ENCODE measurements around the gene CTDP1. TPM values are rescaled to one million over a fixed set of nuclear protein-coding genes. Genes with fewer than 3 reads are reported as not detected.

The CTDP1 gene
- total and polyA plus RNA-seq, 9 of the 15 experiments (the other 6 are each of a cell fraction or from before 2014, with no cell fraction given), result 0.07 to 19.2 (median 4.0) TPM

DNA sequence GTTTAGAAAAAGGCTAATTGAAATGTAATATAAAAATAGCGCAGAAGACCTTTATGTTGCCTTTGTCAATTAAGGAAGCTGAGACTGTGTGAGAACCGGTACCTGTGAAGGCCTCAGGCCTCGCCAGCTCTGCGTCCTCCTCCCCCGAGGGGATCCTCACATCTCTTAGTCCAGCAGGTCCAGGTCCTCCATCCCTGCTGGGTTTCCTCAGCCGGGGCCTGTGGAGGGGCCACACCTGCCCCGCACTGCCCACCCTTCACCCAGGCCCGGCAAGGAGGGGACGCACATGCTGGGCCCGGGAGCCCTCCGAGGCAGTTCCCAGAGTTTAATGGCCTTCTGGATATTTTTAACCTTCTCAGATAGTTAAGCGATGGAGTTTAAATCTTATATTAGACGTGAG lies 121.6 kb downstream of the CTDP1 start:
- H2AFZ ChIP-seq (ENCODE audit: low read depth, low read length), result no peak overlapping the region
- in situ Hi-C loops (cut with MboI) (no loop called here), intact Hi-C loops (cut with micrococcal nuclease) (no loop called here)
- H3K9ac ChIP-seq (ENCODE audit: insufficient read depth in 1 of 2, low read depth in 2 of 2, low read length in 2 of 2), result no peak overlapping the region
- POLR2A ChIA-PET, result no interaction called here
- no peaks in the 10 kb centered on the region for H3K36me3 ChIP-seq (ENCODE audit: control insufficient read depth, insufficient read depth, low read length)
- no peak overlapping the region for H3K27ac ChIP-seq (ENCODE audit: extremely low read depth, low read depth, low read length)
- H3K9me3 ChIP-seq (replicated peaks; ENCODE audit: control insufficient read depth, insufficient read depth, low read depth, low read length), result no peaks in the 10 kb centered on the region
- BruUV-seq (replicated peaks), result no TSS peak
- no peaks in the 10 kb centered on the region for H4K20me1 ChIP-seq (replicated peaks; ENCODE audit: control insufficient read depth, insufficient read depth, low read length)
- no peak overlapping the region for H3K4me3 ChIP-seq
- CTCF ChIA-PET (ENCODE audit: low intra/inter-chr PET ratio), result no interaction called here
- H3K27me3 ChIP-seq (ENCODE audit: control insufficient read depth in 2 of 2, insufficient read depth in 2 of 2, low read length in 2 of 2), result peaks cover 4 to 80% of the 10 kb centered on the region in 2 experiments; a peak in 4 of 5 replicates
- H3K4me1 ChIP-seq (replicated peaks in 1 of 2; ENCODE audit: control insufficient read depth in 2 of 2, insufficient read depth in 2 of 2, low read length in 2 of 2), result peaks cover 0 to 2% of the 10 kb centered on the region in 2 experiments; a peak in 1 of 5 replicates
- ATAC-seq, result no peak
- no peak for FAIRE-seq
- DNase-seq (ENCODE audit: extremely low read depth in 1 of 4, low spot score in 3 of 4), result no peak
- H3K79me2 ChIP-seq (ENCODE audit: control insufficient read depth, insufficient read depth, low read length), result no peaks in the 10 kb centered on the region
- no peak overlapping the region for H3K4me2 ChIP-seq (ENCODE audit: insufficient read depth, low read length)
- H3K9me1 ChIP-seq (ENCODE audit: control insufficient read depth, insufficient read depth, low read length), result no peaks in the 10 kb centered on the region
- WGBS (ENCODE audit: insufficient coverage, low coverage, missing lambda C conversion rate), result 3% methylated on average over 5 of the region's 13 CpGs
- TF ChIP-seq BHLHE40 (IDR thresholded peaks at IDR 0.05; ENCODE audit: low read length) (no peak), GATAD2A (IDR thresholded peaks at IDR 0.05) (no peak), TOE1 (IDR thresholded peaks at IDR 0.05; ENCODE audit: borderline replicate concordance) (no peak), TOE1 (CRISPR knock-in tag; IDR thresholded peaks at IDR 0.05; ENCODE audit: borderline replicate concordance, low read depth) (no peak), CBX8 (IDR thresholded peaks at IDR 0.05; ENCODE audit: borderline replicate concordance, extremely low read depth, low read depth, low read length, poor library complexity, severe bottlenecking) (no peak), ZNF780A (CRISPR knock-in tag; IDR thresholded peaks at IDR 0.05) (no peak), HNRNPUL1 (IDR thresholded peaks at IDR 0.05; ENCODE audit: low read length) (no peak), POLR2H (tag; IDR thresholded peaks at IDR 0.05; ENCODE audit: low read depth) (no peak), KAT7 (CRISPR knock-in tag; IDR thresholded peaks at IDR 0.05; ENCODE audit: borderline replicate concordance) (no peak), RBM34 (IDR thresholded peaks at IDR 0.05; ENCODE audit: borderline replicate concordance, insufficient read depth, low read length) (no peak), TGIF2 (CRISPR knock-in tag; IDR thresholded peaks at IDR 0.05) (no peak), KDM4B (IDR thresholded peaks at IDR 0.05; ENCODE audit: borderline replicate concordance in 2 of 2, low read depth in 1 of 2) (no peak), ETV5 (CRISPR knock-in tag; IDR thresholded peaks at IDR 0.05; ENCODE audit: low read depth) (no peak), SNIP1 (IDR thresholded peaks at IDR 0.05; ENCODE audit: low read depth) (no peak), TAF7 (tag; IDR thresholded peaks at IDR 0.05) (no peak)
- TF ChIP-seq, protein P1, sequence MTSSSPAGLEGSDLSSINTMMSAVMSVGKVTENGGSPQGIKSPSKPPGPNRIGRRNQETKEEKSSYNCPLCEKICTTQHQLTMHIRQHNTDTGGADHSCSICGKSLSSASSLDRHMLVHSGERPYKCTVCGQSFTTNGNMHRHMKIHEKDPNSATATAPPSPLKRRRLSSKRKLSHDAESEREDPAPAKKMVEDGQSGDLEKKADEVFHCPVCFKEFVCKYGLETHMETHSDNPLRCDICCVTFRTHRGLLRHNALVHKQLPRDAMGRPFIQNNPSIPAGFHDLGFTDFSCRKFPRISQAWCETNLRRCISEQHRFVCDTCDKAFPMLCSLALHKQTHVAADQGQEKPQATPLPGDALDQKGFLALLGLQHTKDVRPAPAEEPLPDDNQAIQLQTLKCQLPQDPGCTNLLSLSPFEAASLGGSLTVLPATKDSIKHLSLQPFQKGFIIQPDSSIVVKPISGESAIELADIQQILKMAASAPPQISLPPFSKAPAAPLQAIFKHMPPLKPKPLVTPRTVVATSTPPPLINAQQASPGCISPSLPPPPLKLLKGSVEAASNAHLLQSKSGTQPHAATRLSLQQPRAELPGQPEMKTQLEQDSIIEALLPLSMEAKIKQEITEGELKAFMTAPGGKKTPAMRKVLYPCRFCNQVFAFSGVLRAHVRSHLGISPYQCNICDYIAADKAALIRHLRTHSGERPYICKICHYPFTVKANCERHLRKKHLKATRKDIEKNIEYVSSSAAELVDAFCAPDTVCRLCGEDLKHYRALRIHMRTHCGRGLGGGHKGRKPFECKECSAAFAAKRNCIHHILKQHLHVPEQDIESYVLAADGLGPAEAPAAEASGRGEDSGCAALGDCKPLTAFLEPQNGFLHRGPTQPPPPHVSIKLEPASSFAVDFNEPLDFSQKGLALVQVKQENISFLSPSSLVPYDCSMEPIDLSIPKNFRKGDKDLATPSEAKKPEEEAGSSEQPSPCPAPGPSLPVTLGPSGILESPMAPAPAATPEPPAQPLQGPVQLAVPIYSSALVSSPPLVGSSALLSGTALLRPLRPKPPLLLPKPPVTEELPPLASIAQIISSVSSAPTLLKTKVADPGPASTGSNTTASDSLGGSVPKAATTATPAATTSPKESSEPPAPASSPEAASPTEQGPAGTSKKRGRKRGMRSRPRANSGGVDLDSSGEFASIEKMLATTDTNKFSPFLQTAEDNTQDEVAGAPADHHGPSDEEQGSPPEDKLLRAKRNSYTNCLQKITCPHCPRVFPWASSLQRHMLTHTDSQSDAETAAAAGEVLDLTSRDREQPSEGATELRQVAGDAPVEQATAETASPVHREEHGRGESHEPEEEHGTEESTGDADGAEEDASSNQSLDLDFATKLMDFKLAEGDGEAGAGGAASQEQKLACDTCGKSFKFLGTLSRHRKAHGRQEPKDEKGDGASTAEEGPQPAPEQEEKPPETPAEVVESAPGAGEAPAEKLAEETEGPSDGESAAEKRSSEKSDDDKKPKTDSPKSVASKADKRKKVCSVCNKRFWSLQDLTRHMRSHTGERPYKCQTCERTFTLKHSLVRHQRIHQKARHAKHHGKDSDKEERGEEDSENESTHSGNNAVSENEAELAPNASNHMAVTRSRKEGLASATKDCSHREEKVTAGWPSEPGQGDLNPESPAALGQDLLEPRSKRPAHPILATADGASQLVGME (CRISPR knock-in tag; IDR thresholded peaks at IDR 0.05), result no peak
- TF ChIP-seq, protein P2, sequence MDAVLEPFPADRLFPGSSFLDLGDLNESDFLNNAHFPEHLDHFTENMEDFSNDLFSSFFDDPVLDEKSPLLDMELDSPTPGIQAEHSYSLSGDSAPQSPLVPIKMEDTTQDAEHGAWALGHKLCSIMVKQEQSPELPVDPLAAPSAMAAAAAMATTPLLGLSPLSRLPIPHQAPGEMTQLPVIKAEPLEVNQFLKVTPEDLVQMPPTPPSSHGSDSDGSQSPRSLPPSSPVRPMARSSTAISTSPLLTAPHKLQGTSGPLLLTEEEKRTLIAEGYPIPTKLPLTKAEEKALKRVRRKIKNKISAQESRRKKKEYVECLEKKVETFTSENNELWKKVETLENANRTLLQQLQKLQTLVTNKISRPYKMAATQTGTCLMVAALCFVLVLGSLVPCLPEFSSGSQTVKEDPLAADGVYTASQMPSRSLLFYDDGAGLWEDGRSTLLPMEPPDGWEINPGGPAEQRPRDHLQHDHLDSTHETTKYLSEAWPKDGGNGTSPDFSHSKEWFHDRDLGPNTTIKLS (IDR thresholded peaks at IDR 0.05; ENCODE audit: borderline replicate concordance, low read depth), result no peak
